SK-N-SH (cell line): ENCODE data around the gene CPVL. TPM values are rescaled to one million over a fixed set of nuclear protein-coding genes. Genes with fewer than 3 reads are reported as not detected.
"Not testable (repeated sequence)": the region's sequence is repeated elsewhere in the genome, so short reads cannot be mapped to it uniquely, and the experiment has no call there.

ENCODE experiments used
- CTCF ChIA-PET: fragments of 300-600, 350-600 bp; formaldehyde crosslinking; extraction: SDS; loops from one replicate; lab custom pipeline; 2021; lab: Yijun Ruan, JAX
- POLR2A ChIA-PET: fragments of 350-600 bp; sonication (Branson Sonifier 250); formaldehyde crosslinking; extraction: SDS; loops from one replicate; lab custom pipeline; 2020; ENCODE audit warnings: antibody characterized with exemption, inconsistent platforms; lab: Yijun Ruan, JAX
- DNase-seq: peaks from one replicate; pipeline ENCODE4 v3.0.0; 2012
- H2AFZ ChIP-seq: fragments of 200-600 bp; sonication (generic); 2 replicates; pipeline ENCODE4 v1.8.1; 2016; ENCODE audit warnings: antibody characterized with exemption, mild to moderate bottlenecking, low read depth
- H3F3A ChIP-seq: fragments of 200-600 bp; sonication (generic); replicated peaks from 2 replicates; pipeline ENCODE3; 2016; ENCODE audit warnings: antibody characterized with exemption, mild to moderate bottlenecking; ENCODE audit not compliant: insufficient read depth
- H3K27ac ChIP-seq, 2 experiments: fragments of 200-500 bp in 1 of 2; fragments of 200-600 bp in 1 of 2; sonication (Bioruptor generic) in 1 of 2; sonication (generic), shearing (Covaris generic) in 1 of 2; 2 replicates each; pipeline versions ENCODE4 v1.5.1 to v1.6.1; 2014 to 2016; ENCODE audit warnings: low read depth in 2 of 2, inconsistent platforms in 1 of 2, low read length in 1 of 2, mild to moderate bottlenecking in 1 of 2, mixed read lengths in 1 of 2
- H3K27me3 ChIP-seq: fragments of 200-600 bp; sonication (generic), shearing (Covaris generic); 2 replicates; pipeline ENCODE4 v1.6.1; 2016; ENCODE audit warnings: mixed run types; ENCODE audit not compliant: insufficient read depth
- H3K36me3 ChIP-seq, 2 experiments: fragments of 200-500 bp in 1 of 2; fragments of 200-600 bp in 1 of 2; sonication (Bioruptor generic) in 1 of 2; sonication (generic) in 1 of 2; replicated peaks in 1 of 2; 2 replicates each; pipeline versions ENCODE3 to v1.5.1; 2014 to 2016; ENCODE audit warnings: low read length in 1 of 2, mild to moderate bottlenecking in 1 of 2; ENCODE audit not compliant: insufficient read depth in 2 of 2, control insufficient read depth in 1 of 2
- H3K4me1 ChIP-seq, 2 experiments: fragments of 200-500 bp in 1 of 2; fragments of 200-600 bp in 1 of 2; sonication (Bioruptor generic) in 1 of 2; sonication (generic), shearing (Covaris generic) in 1 of 2; 2 replicates each; pipeline versions ENCODE4 v1.5.1 to v1.6.1; 2014 to 2016; ENCODE audit warnings: low read depth in 1 of 2, low read length in 1 of 2, mixed run types in 1 of 2; ENCODE audit not compliant: insufficient read depth in 2 of 2, control insufficient read depth in 1 of 2
- H3K4me2 ChIP-seq: fragments of 200-600 bp; sonication (generic), shearing (Covaris generic); 2 replicates; pipeline ENCODE4 v1.6.1; 2017; ENCODE audit warnings: mixed run types
- H3K4me3 ChIP-seq, 2 experiments: fragments of 200-500 bp in 1 of 2; fragments of 200-600 bp in 1 of 2; sonication (Bioruptor generic) in 1 of 2; sonication (generic), shearing (Covaris generic) in 1 of 2; 2 replicates each; pipeline versions ENCODE4 v1.5.1 to v1.8.1; 2014 to 2016; ENCODE audit warnings: low read depth in 2 of 2, inconsistent platforms in 1 of 2, low read length in 1 of 2, mild to moderate bottlenecking in 1 of 2, mixed read lengths in 1 of 2, moderate library complexity in 1 of 2
- H3K79me2 ChIP-seq: fragments of 200-600 bp; sonication (generic); 2 replicates; pipeline ENCODE4 v1.8.1; 2017; ENCODE audit warnings: mild to moderate bottlenecking; ENCODE audit not compliant: insufficient read depth
- H3K9ac ChIP-seq: fragments of 200-600 bp; sonication (generic); 2 replicates; pipeline ENCODE4 v1.6.1; 2017; ENCODE audit warnings: mixed run types
- H3K9me2 ChIP-seq: fragments of 200-600 bp; sonication (generic); 2 replicates; pipeline ENCODE4 v1.6.1; 2017; ENCODE audit warnings: mixed run types
- H3K9me3 ChIP-seq: fragments of 200-600 bp; sonication (generic); 2 replicates; pipeline ENCODE4 v1.6.1; 2017; ENCODE audit warnings: mixed run types, mild to moderate bottlenecking, moderate library complexity
- H4K20me1 ChIP-seq: fragments of 200-600 bp; sonication (generic); 2 replicates; pipeline ENCODE4 v1.6.1; 2017; ENCODE audit warnings: mild to moderate bottlenecking, mixed run types; ENCODE audit not compliant: insufficient read depth
- CHD2 ChIP-seq: fragments of 150-350 bp; IDR thresholded peaks from 2 replicates; pipeline ENCODE4 v1.6.1; 2018; ENCODE audit warnings: low read length; ENCODE audit not compliant: partially characterized antibody
- ELF1 ChIP-seq: IDR thresholded peaks from 2 replicates; pipeline ENCODE4 v1.4.0; 2012
- FOSL2 ChIP-seq: IDR thresholded peaks from 2 replicates; pipeline ENCODE4 v1.4.0; 2012; ENCODE audit warnings: low read depth, mild to moderate bottlenecking, moderate library complexity, borderline replicate concordance
- FOXM1 ChIP-seq: IDR thresholded peaks from 2 replicates; pipeline ENCODE4 v1.4.0; 2012; ENCODE audit warnings: low read depth, mild to moderate bottlenecking
- IRF3 ChIP-seq: fragments of 150-350 bp; IDR thresholded peaks from 2 replicates; pipeline ENCODE4 v1.6.1; 2016; ENCODE audit warnings: mild to moderate bottlenecking, low read depth, low read length
- MEF2A ChIP-seq: IDR thresholded peaks from 2 replicates; pipeline ENCODE4 v1.4.0; 2012; ENCODE audit warnings: low read depth, borderline replicate concordance
- POLR2AphosphoS5 ChIP-seq: IDR thresholded peaks from 2 replicates; pipeline ENCODE4 v1.6.1; 2012; ENCODE audit warnings: low read depth, low read length
- RCOR1 ChIP-seq: fragments of 150-350 bp; IDR thresholded peaks from 2 replicates; pipeline ENCODE4 v1.6.1; 2017; ENCODE audit warnings: antibody characterized with exemption, low read length
- RFX5 ChIP-seq: IDR thresholded peaks from 2 replicates; pipeline ENCODE4 v1.6.1; 2012; ENCODE audit warnings: mild to moderate bottlenecking, improper control_type of control experiment, low read length
- SIN3A ChIP-seq: IDR thresholded peaks from 2 replicates; pipeline ENCODE4 v1.6.1; 2012; ENCODE audit warnings: low read depth, mild to moderate bottlenecking, low read length, moderate library complexity, borderline replicate concordance
- SMC3 ChIP-seq: IDR thresholded peaks from 2 replicates; pipeline ENCODE4 v1.6.1; 2012; ENCODE audit warnings: low read depth, low read length, improper control_type of control experiment
- TCF12 ChIP-seq: IDR thresholded peaks from 2 replicates; pipeline ENCODE4 v1.4.0; 2012
- TEAD4 ChIP-seq: IDR thresholded peaks from 2 replicates; pipeline ENCODE4 v1.4.0; 2012; ENCODE audit warnings: mild to moderate bottlenecking, borderline replicate concordance; ENCODE audit not compliant: insufficient read depth
- YY1 ChIP-seq: IDR thresholded peaks from 2 replicates; pipeline ENCODE4 v1.4.0; 2012; ENCODE audit warnings: low read depth, mild to moderate bottlenecking
- WGBS: methylation state at CpG from one replicate; pipeline ENCODE4 v1.1.6; 2017; ENCODE audit warnings: low lambda C conversion rate; 5-methylcytosine and 5-hydroxymethylcytosine counted together
- polyA plus RNA-seq, 3 experiments: library from polyadenylated mRNA; depleted of rRNA; stranded (reverse); fragments of >200 nt; gene quantifications; 2 replicates each; pipeline ENCODE4 v1.2.3, GENCODE V29; 2012
- TF ChIP-seq, protein P1 (sequence below): fragments of 150-350 bp; IDR thresholded peaks from 2 replicates; pipeline ENCODE4 v1.6.1; 2017; ENCODE audit warnings: antibody characterized with exemption, low read length, low read depth, borderline replicate concordance
- TF ChIP-seq, protein P2 (sequence below): IDR thresholded peaks from 2 replicates; pipeline ENCODE4 v1.4.0; 2012; ENCODE audit warnings: low read depth
- TF ChIP-seq, protein P3 (sequence below): fragments of 200-600 bp; sonication (generic); IDR thresholded peaks from 2 replicates; pipeline ENCODE4 v1.6.1; 2017; ENCODE audit warnings: antibody characterized with exemption, mild to moderate bottlenecking, moderate library complexity

CPVL gene
- polyA plus RNA-seq, 1 of the 3 experiments (the other 2 are of a cell fraction), result not detected

DNA sequence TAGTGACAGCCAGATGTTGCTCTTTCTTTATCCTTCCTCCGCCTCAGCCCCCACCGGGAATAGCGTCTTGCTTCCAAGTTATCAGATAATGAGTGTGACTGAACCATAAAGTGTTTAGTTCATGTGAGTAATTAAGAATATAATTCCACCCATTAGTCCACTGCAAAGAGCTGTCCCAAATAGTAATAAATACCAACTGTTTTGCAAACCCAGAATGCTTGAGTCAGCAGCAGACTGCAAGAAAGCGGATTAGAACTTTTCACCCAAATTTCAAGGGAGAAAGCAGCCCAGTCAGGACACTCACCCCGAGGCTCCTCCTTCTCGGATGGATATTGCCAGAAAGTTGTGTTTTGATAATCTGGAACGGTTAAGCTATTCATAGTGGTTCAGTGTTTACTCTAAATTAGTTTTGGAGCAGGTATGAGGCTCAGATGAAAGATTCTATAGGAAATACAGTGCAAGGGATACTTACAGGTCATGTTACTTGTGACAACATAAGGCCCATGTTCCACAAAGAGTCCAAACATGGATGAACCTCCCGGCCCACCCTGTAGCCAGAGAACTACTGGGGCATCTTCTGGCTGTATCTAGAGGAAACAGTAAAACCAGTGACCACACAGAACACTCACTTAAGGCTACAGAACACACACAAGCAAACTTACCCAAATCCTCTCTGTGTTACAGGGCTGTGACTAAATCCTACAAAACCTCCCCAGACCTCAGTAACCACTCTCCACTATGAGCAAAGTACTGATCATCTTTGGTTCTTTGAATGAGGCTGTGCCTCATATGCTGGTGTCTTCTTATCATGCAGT lies 50.5 kb downstream of the CPVL start:
- Histone ChIP-seq H2AFZ (no peak overlapping the region), H3K4me1 (peaks cover 0 to 24% of the 10 kb centered on the region in 2 experiments; a peak in 2 of 4 replicates), H4K20me1 (no peaks in the 10 kb centered on the region), H3F3A (no peaks in the 10 kb centered on the region), H3K9me3 (no peaks in the 10 kb centered on the region), H3K4me2 (no peak overlapping the region), H3K9me2 (no peaks in the 10 kb centered on the region), H3K9ac (no peak overlapping the region), H3K36me3 (no peaks in the 10 kb centered on the region), H3K27me3 (peaks cover 7% of the 10 kb centered on the region; the same call in 1 of the 2 replicates), H3K27ac (no peak overlapping the region), H3K4me3 (no peak overlapping the region), H3K79me2 (no peaks in the 10 kb centered on the region)
- no peak for DNase-seq
- ChIA-PET CTCF (interaction anchor here (1.0 to 48.2 kb wide), 11 partner anchors 8 to 313 kb away, joined by 3 to 1647 read pairs (median 4); partner anchors contain the start of gene TRIL), POLR2A (no interaction called here)
- TF ChIP-seq MEF2A, result no peak
- TF ChIP-seq FOXM1, result no peak
- TF ChIP-seq RFX5, result no peak
- no peak for TF ChIP-seq SIN3A
- TF ChIP-seq POLR2AphosphoS5, result no peak
- TF ChIP-seq ELF1, result no peak
- no peak for TF ChIP-seq FOSL2
- 52% methylated on average over 8 of the region's 8 CpGs for WGBS

- H3K4me2 ChIP-seq, H3K4me3 ChIP-seq, H3F3A ChIP-seq, H2AFZ ChIP-seq, H3K27ac ChIP-seq, H3K9me2 ChIP-seq, H3K9ac ChIP-seq, H3K79me2 ChIP-seq, H3K36me3 ChIP-seq, H3K9me3 ChIP-seq, H3K27me3 ChIP-seq, H4K20me1 ChIP-seq, DNase-seq, POLR2A ChIA-PET: not testable (repeated sequence)
- CTCF ChIA-PET, result interaction anchor here (1.1 to 48.2 kb wide), 7 partner anchors 9 to 316 kb away, joined by 5 to 1647 read pairs (median 20); partner anchors contain the start of gene TRIL
- 81% methylated on average over 11 of the region's 11 CpGs for WGBS
- peaks cover 0 to 22% of the 10 kb centered on the region in 2 experiments; a peak in 2 of 4 replicates for H3K4me1 ChIP-seq
Observed at GRCh38 chr7:29093091-29093490, 53.2 kb downstream of the CPVL start.

GRCh38 chr7:29091715-29092114 lies 54.6 kb downstream of the CPVL start:
- H3K4me2 ChIP-seq, result no peak overlapping the region
- ChIA-PET POLR2A (no interaction called here), CTCF (interaction anchor here (0.6 to 48.2 kb wide), 13 partner anchors 10 to 171 kb away, joined by 3 to 1647 read pairs (median 6); partner anchors contain the start of gene TRIL)
- WGBS, result 47% methylated on average over 4 of the region's 4 CpGs
- peak overlapping the region in 1 of 2 experiments; percentile 36; a peak in 1 of 4 replicates for H3K27ac ChIP-seq
- H3K9me2 ChIP-seq, result no peaks in the 10 kb centered on the region
- no peak overlapping the region for H2AFZ ChIP-seq
- peaks cover 7% of the 10 kb centered on the region; the same call in 1 of the 2 replicates for H3K27me3 ChIP-seq
- H3K4me1 ChIP-seq, result peaks cover 0 to 26% of the 10 kb centered on the region in 2 experiments; a peak in 2 of 4 replicates
- H4K20me1 ChIP-seq, result no peaks in the 10 kb centered on the region
- no peak for DNase-seq
- no peaks in the 10 kb centered on the region for H3K9me3 ChIP-seq
- H3K9ac ChIP-seq, result no peak overlapping the region
- H3F3A ChIP-seq, result no peaks in the 10 kb centered on the region
- H3K36me3 ChIP-seq, result no peaks in the 10 kb centered on the region
- no peak overlapping the region for H3K4me3 ChIP-seq
- no peaks in the 10 kb centered on the region for H3K79me2 ChIP-seq
- TF ChIP-seq, protein P1, sequence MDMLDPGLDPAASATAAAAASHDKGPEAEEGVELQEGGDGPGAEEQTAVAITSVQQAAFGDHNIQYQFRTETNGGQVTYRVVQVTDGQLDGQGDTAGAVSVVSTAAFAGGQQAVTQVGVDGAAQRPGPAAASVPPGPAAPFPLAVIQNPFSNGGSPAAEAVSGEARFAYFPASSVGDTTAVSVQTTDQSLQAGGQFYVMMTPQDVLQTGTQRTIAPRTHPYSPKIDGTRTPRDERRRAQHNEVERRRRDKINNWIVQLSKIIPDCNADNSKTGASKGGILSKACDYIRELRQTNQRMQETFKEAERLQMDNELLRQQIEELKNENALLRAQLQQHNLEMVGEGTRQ, result no peak
- TF ChIP-seq SMC3 (no peak), TCF12 (no peak), TEAD4 (no peak), MEF2A (no peak), FOSL2 (no peak), RCOR1 (no peak), YY1 (no peak), CHD2 (no peak), IRF3 (no peak)
- TF ChIP-seq, protein P2, sequence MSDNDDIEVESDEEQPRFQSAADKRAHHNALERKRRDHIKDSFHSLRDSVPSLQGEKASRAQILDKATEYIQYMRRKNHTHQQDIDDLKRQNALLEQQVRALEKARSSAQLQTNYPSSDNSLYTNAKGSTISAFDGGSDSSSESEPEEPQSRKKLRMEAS, result no peak
- TF ChIP-seq, protein P3, sequence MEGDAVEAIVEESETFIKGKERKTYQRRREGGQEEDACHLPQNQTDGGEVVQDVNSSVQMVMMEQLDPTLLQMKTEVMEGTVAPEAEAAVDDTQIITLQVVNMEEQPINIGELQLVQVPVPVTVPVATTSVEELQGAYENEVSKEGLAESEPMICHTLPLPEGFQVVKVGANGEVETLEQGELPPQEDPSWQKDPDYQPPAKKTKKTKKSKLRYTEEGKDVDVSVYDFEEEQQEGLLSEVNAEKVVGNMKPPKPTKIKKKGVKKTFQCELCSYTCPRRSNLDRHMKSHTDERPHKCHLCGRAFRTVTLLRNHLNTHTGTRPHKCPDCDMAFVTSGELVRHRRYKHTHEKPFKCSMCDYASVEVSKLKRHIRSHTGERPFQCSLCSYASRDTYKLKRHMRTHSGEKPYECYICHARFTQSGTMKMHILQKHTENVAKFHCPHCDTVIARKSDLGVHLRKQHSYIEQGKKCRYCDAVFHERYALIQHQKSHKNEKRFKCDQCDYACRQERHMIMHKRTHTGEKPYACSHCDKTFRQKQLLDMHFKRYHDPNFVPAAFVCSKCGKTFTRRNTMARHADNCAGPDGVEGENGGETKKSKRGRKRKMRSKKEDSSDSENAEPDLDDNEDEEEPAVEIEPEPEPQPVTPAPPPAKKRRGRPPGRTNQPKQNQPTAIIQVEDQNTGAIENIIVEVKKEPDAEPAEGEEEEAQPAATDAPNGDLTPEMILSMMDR, result no peak
